HepG2 (cell line): ENCODE data around the gene HIC1. TPM values are rescaled to one million over a fixed set of nuclear protein-coding genes. Genes with fewer than 3 reads are reported as not detected.
A peak's percentile ranks its signal among the peaks of the same experiment; 100 is the strongest.

ENCODE experiments used
- ASH2L ChIP-seq: fragments of 300-600, 200-600 bp; sonication (generic); IDR thresholded peaks from 2 replicates; pipeline ENCODE4 v1.7.0; 2017; ENCODE audit warnings: low read depth, mild to moderate bottlenecking, moderate library complexity, mixed read lengths, low read length; ENCODE audit not compliant: insufficient read length
- GATA4 ChIP-seq: sonication (generic); IDR thresholded peaks from 2 replicates; pipeline ENCODE4 v1.6.1; 2016; ENCODE audit warnings: antibody characterized with exemption, low read depth, borderline replicate concordance
- GATAD2A ChIP-seq: IDR thresholded peaks from 2 replicates; pipeline ENCODE4 v1.6.1; 2016
- MEIS1 ChIP-seq: sonication (generic); formaldehyde crosslinking; IDR thresholded peaks from 2 replicates; pipeline ENCODE4 v1.9.0; 2021; ENCODE audit warnings: mild to moderate bottlenecking, missing genetic modification reagents, moderate library complexity, borderline replicate concordance
- NFATC3 ChIP-seq: sonication (generic); formaldehyde crosslinking; IDR thresholded peaks from 2 replicates; pipeline ENCODE4 v1.5.1; 2020; ENCODE audit warnings: mild to moderate bottlenecking, missing genetic modification reagents
- NONO ChIP-seq, 2 experiments: fragments of 450-650 bp in 1 of 2; sonication (generic) in 1 of 2; formaldehyde crosslinking in 1 of 2; IDR thresholded peaks in 1 of 2; conservative IDR thresholded peaks in 1 of 2; 2 replicates each; pipeline versions ENCODE4 v1.6.1 to v1.8.0; 2017 to 2022; ENCODE audit warnings: mild to moderate bottlenecking in 1 of 2, missing genetic modification reagents in 1 of 2, moderate library complexity in 1 of 2
- NR2F2 ChIP-seq: IDR thresholded peaks from 2 replicates; pipeline ENCODE4 v1.6.1; 2012; ENCODE audit warnings: low read depth, inconsistent platforms, borderline replicate concordance
- PLRG1 ChIP-seq: fragments of 450-650 bp; conservative IDR thresholded peaks from 2 replicates; pipeline ENCODE4 v1.6.1; 2016
- POLR2AphosphoS2 ChIP-seq: IDR thresholded peaks from 2 replicates; pipeline ENCODE4 v1.6.1; 2011; ENCODE audit warnings: low read depth, low read length, improper control_type of control experiment
- POLR2AphosphoS5 ChIP-seq: IDR thresholded peaks from 2 replicates; pipeline ENCODE4 v1.6.1; 2012; ENCODE audit warnings: low read depth, low read length
- PPARG ChIP-seq: conservative IDR thresholded peaks from 2 replicates; pipeline ENCODE4 v1.6.1; 2016; ENCODE audit warnings: missing biosample characterization, missing genetic modification reagents
- RELA ChIP-seq: sonication (generic); formaldehyde crosslinking; IDR thresholded peaks from 2 replicates; pipeline ENCODE4 v1.4.0; 2020; ENCODE audit warnings: missing genetic modification reagents
- RORA ChIP-seq: sonication (generic); formaldehyde crosslinking; IDR thresholded peaks from 2 replicates; pipeline ENCODE4 v1.5.0; 2020; ENCODE audit warnings: mild to moderate bottlenecking, missing genetic modification reagents, moderate library complexity
- SMARCE1 ChIP-seq: fragments of 450-650 bp; IDR thresholded peaks from 2 replicates; pipeline ENCODE4 v1.6.1; 2017; ENCODE audit warnings: borderline replicate concordance
- ZFP41 ChIP-seq: sonication (generic); formaldehyde crosslinking; IDR thresholded peaks from 2 replicates; pipeline ENCODE4 v1.4.0; 2020; ENCODE audit warnings: mild to moderate bottlenecking, missing genetic modification reagents, borderline replicate concordance
- ZNF264 ChIP-seq: sonication (generic); formaldehyde crosslinking; IDR thresholded peaks from 2 replicates; pipeline ENCODE4 v1.4.0; 2020; ENCODE audit warnings: missing genetic modification reagents
- polyA plus RNA-seq, 8 experiments: library from polyadenylated mRNA; depleted of rRNA in 3 of 8; stranded (reverse) in 7 of 8; unstranded in 1 of 8; fragments of >200 nt; fragmentation: Illumina TruSeq in 4 of 8; extraction: Trizol in 4 of 8; gene quantifications; 2 replicates each; pipeline versions ENCODE4 v1.2.1 to v1.2.3, GENCODE V29; 2011 to 2016; ENCODE audit warnings: low read depth in 4 of 8, missing spikeins in 1 of 8, mixed read lengths in 1 of 8; ENCODE audit not compliant: insufficient read depth in 1 of 8
- total RNA-seq, 5 experiments: library from RNA; depleted of rRNA; stranded (reverse); fragments of >200 nt; fragmentation: Illumina TruSeq; extraction: Trizol; gene quantifications; 2 replicates each; pipeline ENCODE4 v1.2.3, GENCODE V29; 2016; ENCODE audit warnings: low read depth in 1 of 5
- TF ChIP-seq, protein P1 (sequence below): sonication (generic); formaldehyde crosslinking; IDR thresholded peaks from 2 replicates; pipeline ENCODE4 v1.4.0; 2020; ENCODE audit warnings: missing genetic modification reagents, borderline replicate concordance
- TF ChIP-seq, protein P2 (sequence below): sonication (generic); formaldehyde crosslinking; IDR thresholded peaks from 2 replicates; pipeline ENCODE4 v1.4.0; 2020; ENCODE audit warnings: missing genetic modification reagents
- TF ChIP-seq, protein P3 (sequence below): sonication (generic); formaldehyde crosslinking; IDR thresholded peaks from 2 replicates; pipeline ENCODE4 v1.8.0; 2022; ENCODE audit warnings: missing genetic modification reagents, low read depth, mild to moderate bottlenecking, borderline replicate concordance
- TF ChIP-seq, protein P4 (sequence below), 2 experiments: fragments of 450-650 bp in 1 of 2; sonication (generic) in 1 of 2; formaldehyde crosslinking; IDR thresholded peaks; 2 replicates each; pipeline versions ENCODE4 v1.5.0 to v1.8.0; 2020 to 2022; ENCODE audit warnings: mild to moderate bottlenecking in 1 of 2, missing genetic modification reagents in 1 of 2
- TF ChIP-seq, protein P5 (sequence below): IDR thresholded peaks from 2 replicates; pipeline ENCODE4 v1.6.1; 2016; ENCODE audit warnings: mild to moderate bottlenecking, missing biosample characterization, missing genetic modification reagents

The HIC1 gene
- total and polyA plus RNA-seq, 2 of the 13 experiments (the other 11 are each of a cell fraction or from before 2014, with no cell fraction given), result 0.04 to 0.31 TPM

DNA sequence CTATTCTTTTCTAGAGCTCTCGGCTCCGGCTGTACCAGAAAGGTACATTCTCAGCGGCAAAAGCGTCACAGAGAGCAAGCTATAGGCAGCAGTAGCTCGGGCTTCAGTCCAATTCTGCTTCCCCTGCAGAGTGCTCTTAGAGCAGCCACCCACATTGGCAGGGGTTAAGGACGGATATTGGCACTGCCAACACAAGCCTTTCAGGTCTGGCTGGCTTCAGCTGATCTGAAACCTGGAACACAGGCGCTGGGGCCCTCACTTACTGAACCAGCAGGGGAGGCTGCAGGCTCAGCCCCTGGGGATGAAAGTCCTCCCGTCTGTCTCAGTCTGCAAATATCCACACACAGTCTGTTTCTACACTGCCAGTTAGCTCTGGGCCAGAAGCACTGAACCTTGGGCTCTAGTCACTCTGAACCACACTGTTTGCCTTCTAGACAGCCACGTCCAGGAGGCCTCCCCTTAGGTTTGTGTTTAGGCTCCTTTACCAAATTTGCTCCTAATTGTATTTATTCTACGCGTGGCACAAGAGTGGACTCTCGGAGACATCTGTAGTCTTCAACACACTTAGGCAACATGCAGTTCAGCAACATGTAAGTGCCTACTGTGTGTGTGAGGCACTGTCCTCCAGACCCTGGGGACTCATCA is 40.1 kb downstream of the HIC1 start (continued):
- TF ChIP-seq POLR2AphosphoS2 (no peak), ZFP41 (no peak), SMARCE1 (no peak), PPARG (CRISPR knock-in tag) (0 out of 2 replicates have a peak, but pooled peaks have one; percentile 49), NFATC3 (CRISPR knock-in tag) (no peak), ZNF264 (CRISPR knock-in tag) (peak; percentile 29; the same call in 1 of the 2 replicates), MEIS1 (CRISPR knock-in tag) (0 out of 2 replicates have a peak, but pooled peaks have one; percentile 23), GATA4 (no peak), GATAD2A (peak; percentile 62), NONO (IDR thresholded peaks at IDR 0.05) (no peak), NONO (CRISPR knock-in tag; conservative IDR thresholded peaks at IDR 0.05) (peak; percentile 66), RORA (CRISPR knock-in tag) (no peak), POLR2AphosphoS5 (no peak), RELA (CRISPR knock-in tag) (no peak), NR2F2 (no peak), ASH2L (peak; percentile 38), PLRG1 (no peak)
- TF ChIP-seq, protein P1, sequence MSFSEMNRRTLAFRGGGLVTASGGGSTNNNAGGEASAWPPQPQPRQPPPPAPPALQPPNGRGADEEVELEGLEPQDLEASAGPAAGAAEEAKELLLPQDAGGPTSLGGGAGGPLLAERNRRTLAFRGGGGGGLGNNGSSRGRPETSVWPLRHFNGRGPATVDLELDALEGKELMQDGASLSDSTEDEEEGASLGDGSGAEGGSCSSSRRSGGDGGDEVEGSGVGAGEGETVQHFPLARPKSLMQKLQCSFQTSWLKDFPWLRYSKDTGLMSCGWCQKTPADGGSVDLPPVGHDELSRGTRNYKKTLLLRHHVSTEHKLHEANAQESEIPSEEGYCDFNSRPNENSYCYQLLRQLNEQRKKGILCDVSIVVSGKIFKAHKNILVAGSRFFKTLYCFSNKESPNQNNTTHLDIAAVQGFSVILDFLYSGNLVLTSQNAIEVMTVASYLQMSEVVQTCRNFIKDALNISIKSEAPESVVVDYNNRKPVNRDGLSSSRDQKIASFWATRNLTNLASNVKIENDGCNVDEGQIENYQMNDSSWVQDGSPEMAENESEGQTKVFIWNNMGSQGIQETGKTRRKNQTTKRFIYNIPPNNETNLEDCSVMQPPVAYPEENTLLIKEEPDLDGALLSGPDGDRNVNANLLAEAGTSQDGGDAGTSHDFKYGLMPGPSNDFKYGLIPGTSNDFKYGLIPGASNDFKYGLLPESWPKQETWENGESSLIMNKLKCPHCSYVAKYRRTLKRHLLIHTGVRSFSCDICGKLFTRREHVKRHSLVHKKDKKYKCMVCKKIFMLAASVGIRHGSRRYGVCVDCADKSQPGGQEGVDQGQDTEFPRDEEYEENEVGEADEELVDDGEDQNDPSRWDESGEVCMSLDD (CRISPR knock-in tag), result no peak
- TF ChIP-seq, protein P2, sequence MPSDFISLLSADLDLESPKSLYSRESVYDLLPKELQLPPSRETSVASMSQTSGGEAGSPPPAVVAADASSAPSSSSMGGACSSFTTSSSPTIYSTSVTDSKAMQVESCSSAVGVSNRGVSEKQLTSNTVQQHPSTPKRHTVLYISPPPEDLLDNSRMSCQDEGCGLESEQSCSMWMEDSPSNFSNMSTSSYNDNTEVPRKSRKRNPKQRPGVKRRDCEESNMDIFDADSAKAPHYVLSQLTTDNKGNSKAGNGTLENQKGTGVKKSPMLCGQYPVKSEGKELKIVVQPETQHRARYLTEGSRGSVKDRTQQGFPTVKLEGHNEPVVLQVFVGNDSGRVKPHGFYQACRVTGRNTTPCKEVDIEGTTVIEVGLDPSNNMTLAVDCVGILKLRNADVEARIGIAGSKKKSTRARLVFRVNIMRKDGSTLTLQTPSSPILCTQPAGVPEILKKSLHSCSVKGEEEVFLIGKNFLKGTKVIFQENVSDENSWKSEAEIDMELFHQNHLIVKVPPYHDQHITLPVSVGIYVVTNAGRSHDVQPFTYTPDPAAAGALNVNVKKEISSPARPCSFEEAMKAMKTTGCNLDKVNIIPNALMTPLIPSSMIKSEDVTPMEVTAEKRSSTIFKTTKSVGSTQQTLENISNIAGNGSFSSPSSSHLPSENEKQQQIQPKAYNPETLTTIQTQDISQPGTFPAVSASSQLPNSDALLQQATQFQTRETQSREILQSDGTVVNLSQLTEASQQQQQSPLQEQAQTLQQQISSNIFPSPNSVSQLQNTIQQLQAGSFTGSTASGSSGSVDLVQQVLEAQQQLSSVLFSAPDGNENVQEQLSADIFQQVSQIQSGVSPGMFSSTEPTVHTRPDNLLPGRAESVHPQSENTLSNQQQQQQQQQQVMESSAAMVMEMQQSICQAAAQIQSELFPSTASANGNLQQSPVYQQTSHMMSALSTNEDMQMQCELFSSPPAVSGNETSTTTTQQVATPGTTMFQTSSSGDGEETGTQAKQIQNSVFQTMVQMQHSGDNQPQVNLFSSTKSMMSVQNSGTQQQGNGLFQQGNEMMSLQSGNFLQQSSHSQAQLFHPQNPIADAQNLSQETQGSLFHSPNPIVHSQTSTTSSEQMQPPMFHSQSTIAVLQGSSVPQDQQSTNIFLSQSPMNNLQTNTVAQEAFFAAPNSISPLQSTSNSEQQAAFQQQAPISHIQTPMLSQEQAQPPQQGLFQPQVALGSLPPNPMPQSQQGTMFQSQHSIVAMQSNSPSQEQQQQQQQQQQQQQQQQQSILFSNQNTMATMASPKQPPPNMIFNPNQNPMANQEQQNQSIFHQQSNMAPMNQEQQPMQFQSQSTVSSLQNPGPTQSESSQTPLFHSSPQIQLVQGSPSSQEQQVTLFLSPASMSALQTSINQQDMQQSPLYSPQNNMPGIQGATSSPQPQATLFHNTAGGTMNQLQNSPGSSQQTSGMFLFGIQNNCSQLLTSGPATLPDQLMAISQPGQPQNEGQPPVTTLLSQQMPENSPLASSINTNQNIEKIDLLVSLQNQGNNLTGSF, result no peak
- TF ChIP-seq, protein P3, sequence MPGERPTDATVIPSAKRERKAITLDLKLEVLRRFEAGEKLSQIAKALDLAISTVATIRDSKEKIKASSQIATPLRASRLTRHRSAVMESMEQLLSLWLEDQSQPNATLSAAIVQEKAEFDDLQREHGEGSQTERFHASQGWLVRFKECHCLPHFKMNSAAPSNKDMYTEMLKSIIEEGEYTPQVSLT (CRISPR knock-in tag), result no peak
- TF ChIP-seq, protein P4, sequence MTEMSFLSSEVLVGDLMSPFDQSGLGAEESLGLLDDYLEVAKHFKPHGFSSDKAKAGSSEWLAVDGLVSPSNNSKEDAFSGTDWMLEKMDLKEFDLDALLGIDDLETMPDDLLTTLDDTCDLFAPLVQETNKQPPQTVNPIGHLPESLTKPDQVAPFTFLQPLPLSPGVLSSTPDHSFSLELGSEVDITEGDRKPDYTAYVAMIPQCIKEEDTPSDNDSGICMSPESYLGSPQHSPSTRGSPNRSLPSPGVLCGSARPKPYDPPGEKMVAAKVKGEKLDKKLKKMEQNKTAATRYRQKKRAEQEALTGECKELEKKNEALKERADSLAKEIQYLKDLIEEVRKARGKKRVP (CRISPR knock-in tag; IDR thresholded peaks at IDR 0.05), result no peak
- TF ChIP-seq, protein P5, sequence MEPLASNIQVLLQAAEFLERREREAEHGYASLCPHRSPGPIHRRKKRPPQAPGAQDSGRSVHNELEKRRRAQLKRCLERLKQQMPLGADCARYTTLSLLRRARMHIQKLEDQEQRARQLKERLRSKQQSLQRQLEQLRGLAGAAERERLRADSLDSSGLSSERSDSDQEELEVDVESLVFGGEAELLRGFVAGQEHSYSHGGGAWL, result no peak
